H9 (cell line): ENCODE data around the gene OCSTAMP. TPM values are rescaled to one million over a fixed set of nuclear protein-coding genes. Genes with fewer than 3 reads are reported as not detected.

Experiments used
- DNase-seq: peaks from one replicate; pipeline ENCODE4 v3.0.0-alpha.2; 2017
- H2AFZ ChIP-seq: one replicate; pipeline ENCODE4 v1.6.1; 2013; ENCODE audit warnings: mild to moderate bottlenecking, low read length, control low read depth, moderate library complexity
- H2AK5ac ChIP-seq: 2 replicates; pipeline ENCODE4 v1.6.1; 2013; ENCODE audit warnings: low read length, control low read depth, mixed read lengths; ENCODE audit not compliant: insufficient read length
- H2BK120ac ChIP-seq: one replicate; pipeline ENCODE4 v1.6.1; 2013; ENCODE audit warnings: low read depth, mild to moderate bottlenecking, low read length, control low read depth, inconsistent platforms; ENCODE audit not compliant: poor library complexity, severe bottlenecking
- H2BK12ac ChIP-seq: 2 replicates; pipeline ENCODE4 v1.6.1; 2013; ENCODE audit warnings: low read length, control low read depth, mixed read lengths, low read depth; ENCODE audit not compliant: insufficient read length
- H2BK15ac ChIP-seq: 2 replicates; pipeline ENCODE4 v1.6.1; 2013; ENCODE audit warnings: low read depth, low read length, control low read depth
- H2BK20ac ChIP-seq: one replicate; pipeline ENCODE4 v1.6.1; 2013; ENCODE audit warnings: low read depth, mild to moderate bottlenecking, low read length, control low read depth, inconsistent platforms; ENCODE audit not compliant: poor library complexity, severe bottlenecking
- H2BK5ac ChIP-seq: 2 replicates; pipeline ENCODE4 v1.6.1; 2013; ENCODE audit warnings: low read length, control low read depth, mixed read lengths; ENCODE audit not compliant: insufficient read length
- H3K14ac ChIP-seq: 2 replicates; pipeline ENCODE4 v1.6.1; 2013; ENCODE audit warnings: low read length, control low read depth; ENCODE audit not compliant: insufficient read depth
- H3K18ac ChIP-seq: 2 replicates; pipeline ENCODE4 v1.6.1; 2013; ENCODE audit warnings: low read depth, mild to moderate bottlenecking, mixed read lengths, low read length, control low read depth; ENCODE audit not compliant: insufficient read length
- H3K23ac ChIP-seq: 2 replicates; pipeline ENCODE4 v1.6.1; 2013; ENCODE audit warnings: low read length, control low read depth, mixed read lengths, low read depth; ENCODE audit not compliant: insufficient read length
- H3K23me2 ChIP-seq: 2 replicates; pipeline ENCODE4 v1.6.1; 2013; ENCODE audit warnings: low read depth, mild to moderate bottlenecking, mixed read lengths, low read length, control low read depth; ENCODE audit not compliant: insufficient read length, poor library complexity, severe bottlenecking
- H3K27ac ChIP-seq: 2 replicates; pipeline ENCODE4 v1.5.1; 2013; ENCODE audit warnings: low read length, control low read depth, mixed read lengths, low read depth; ENCODE audit not compliant: insufficient read length
- H3K27me3 ChIP-seq: 2 replicates; pipeline ENCODE4 v1.6.1; 2013; ENCODE audit warnings: low read length, control low read depth, inconsistent platforms; ENCODE audit not compliant: insufficient read depth
- H3K4ac ChIP-seq: 2 replicates; pipeline ENCODE4 v1.6.1; 2013; ENCODE audit warnings: low read depth, mild to moderate bottlenecking, control low read depth, inconsistent platforms, low read length, moderate library complexity
- H3K4me1 ChIP-seq: 2 replicates; pipeline ENCODE4 v1.6.1; 2013; ENCODE audit warnings: low read length, control low read depth, inconsistent platforms; ENCODE audit not compliant: insufficient read depth
- H3K4me2 ChIP-seq: 2 replicates; pipeline ENCODE4 v1.6.1; 2013; ENCODE audit warnings: low read length, control low read depth, mixed read lengths; ENCODE audit not compliant: insufficient read length, insufficient read depth
- H3K56ac ChIP-seq: 2 replicates; pipeline ENCODE4 v1.6.1; 2013; ENCODE audit warnings: low read depth, mild to moderate bottlenecking, mixed read lengths, low read length, control low read depth; ENCODE audit not compliant: insufficient read length
- H3K79me1 ChIP-seq: 2 replicates; pipeline ENCODE4 v1.6.1; 2013; ENCODE audit warnings: low read depth, mild to moderate bottlenecking, moderate library complexity, low read length, control low read depth, inconsistent platforms; ENCODE audit not compliant: insufficient read depth, poor library complexity, severe bottlenecking
- H3K79me2 ChIP-seq: 2 replicates; pipeline ENCODE4 v1.6.1; 2013; ENCODE audit warnings: low read length, control low read depth, inconsistent platforms; ENCODE audit not compliant: insufficient read depth
- H3K9ac ChIP-seq: 2 replicates; pipeline ENCODE4 v1.6.1; 2013; ENCODE audit warnings: low read length, control low read depth, mixed read lengths; ENCODE audit not compliant: insufficient read length; ENCODE audit errors: extremely low read depth
- H3K9me3 ChIP-seq: one replicate; pipeline ENCODE4 v1.6.1; 2013; ENCODE audit warnings: low read depth, low read length, inconsistent platforms; ENCODE audit not compliant: control insufficient read depth
- H3T11ph ChIP-seq: one replicate; pipeline ENCODE4 v1.6.1; 2013; ENCODE audit warnings: mild to moderate bottlenecking, low read length, control low read depth, inconsistent platforms
- H4K20me1 ChIP-seq: one replicate; pipeline ENCODE4 v1.6.1; 2013; ENCODE audit not compliant: control insufficient read depth, insufficient read length, insufficient read depth
- H4K5ac ChIP-seq: 2 replicates; pipeline ENCODE4 v1.6.1; 2013; ENCODE audit warnings: low read depth, mild to moderate bottlenecking, mixed read lengths, low read length, control low read depth; ENCODE audit not compliant: insufficient read length
- H4K8ac ChIP-seq: replicated peaks from 2 replicates; pipeline ENCODE4 v1.6.1; 2013; ENCODE audit warnings: low read length, control low read depth, mixed read lengths, low read depth; ENCODE audit not compliant: insufficient read length
- H4K91ac ChIP-seq: 2 replicates; pipeline ENCODE4 v1.6.1; 2013; ENCODE audit warnings: low read depth, mild to moderate bottlenecking, moderate library complexity, mixed read lengths, low read length, control low read depth; ENCODE audit not compliant: insufficient read length
- H3K27ac Mint-ChIP-seq, 3 experiments: 2 replicates in 2 of 3; 3 replicates in 1 of 3; pipeline ENCODE4 v1.8.0; 2020 to 2021; ENCODE audit warnings: mixed read lengths in 3 of 3, mild to moderate bottlenecking in 1 of 3, moderate library complexity in 1 of 3
- H3K27me3 Mint-ChIP-seq: 2 replicates; pipeline ENCODE4 v1.8.0; 2021; ENCODE audit warnings: low read depth, mild to moderate bottlenecking, moderate library complexity, mixed read lengths
- H3K36me3 Mint-ChIP-seq, 3 experiments: 2 replicates in 2 of 3; 3 replicates in 1 of 3; pipeline ENCODE4 v1.8.0; 2020 to 2021; ENCODE audit warnings: low read depth in 3 of 3, mixed read lengths in 3 of 3; ENCODE audit not compliant: insufficient read depth in 1 of 3
- H3K4me1 Mint-ChIP-seq, 2 experiments: 2 replicates each; pipeline ENCODE4 v1.8.0; 2020; ENCODE audit warnings: mixed read lengths in 2 of 2
- H3K4me3 Mint-ChIP-seq, 2 experiments: 2 replicates in 1 of 2; 3 replicates in 1 of 2; pipeline ENCODE4 v1.8.0; 2020 to 2021; ENCODE audit warnings: mild to moderate bottlenecking in 2 of 2, mixed read lengths in 2 of 2, moderate library complexity in 1 of 2
- H3K9me3 Mint-ChIP-seq, 2 experiments: 2 replicates in 1 of 2; 3 replicates in 1 of 2; pipeline ENCODE4 v1.8.0; 2020; ENCODE audit warnings: mild to moderate bottlenecking in 2 of 2, mixed read lengths in 2 of 2, moderate library complexity in 1 of 2
- WGBS: extraction: QIAGEN DNeasy Blood & Tissue Kit; methylation state at CpG from one replicate; pipeline ENCODE4 v1.1.7; 2013; ENCODE audit warnings: missing lambda C conversion rate, low lambda C conversion rate, mixed read lengths; ENCODE audit not compliant: insufficient read length; ENCODE audit errors: extremely low coverage; 5-methylcytosine and 5-hydroxymethylcytosine counted together
- total RNA-seq: library from RNA; stranded (reverse); gene quantifications from 2 replicates; pipeline ENCODE4 v1.2.1, GENCODE V29; 2021
- TF ChIP-seq, protein P1 (sequence below): fragments of 200-600 bp; sonication (generic); conservative IDR thresholded peaks from 3 replicates; pipeline ENCODE4 v1.8.0; 2021; ENCODE audit warnings: antibody characterized with exemption, mild to moderate bottlenecking

Gene OCSTAMP
- total RNA-seq, 1 experiment from 2014 or later: not detected

DNA sequence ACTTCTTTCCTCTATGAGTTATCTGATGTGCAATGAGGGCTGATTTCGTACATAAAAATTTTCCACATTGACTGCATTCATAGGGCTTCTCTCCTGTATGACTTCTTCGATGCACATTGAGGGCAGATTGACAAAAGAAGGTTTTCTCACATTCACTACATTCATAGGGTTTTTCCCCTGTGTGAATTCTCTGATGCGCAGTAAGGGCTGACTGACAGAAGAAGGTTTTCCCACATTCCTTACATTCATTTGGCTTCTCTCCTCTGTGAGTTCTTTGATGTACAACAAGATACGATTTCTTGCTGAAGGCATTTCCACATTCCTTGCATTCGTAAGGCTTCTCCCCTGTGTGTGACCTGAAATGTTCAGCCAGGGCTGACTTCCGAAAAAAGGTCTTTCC, 48.5 kb downstream of the OCSTAMP start:
- Histone ChIP-seq H4K91ac (no peak overlapping the region), H2BK15ac (no peak overlapping the region), H2BK20ac (no peak overlapping the region), H3K9me3 (peaks cover 77% of the 10 kb centered on the region), H2BK12ac (no peak overlapping the region), H3K4me1 (no peaks in the 10 kb centered on the region), H2AK5ac (no peak overlapping the region), H2AFZ (no peak overlapping the region), H4K20me1 (no peaks in the 10 kb centered on the region), H3K23ac (no peak overlapping the region), H3K18ac (no peak overlapping the region), H2BK5ac (no peak overlapping the region), H3K9ac (no peak overlapping the region), H3K27me3 (no peaks in the 10 kb centered on the region), H4K8ac (no peak overlapping the region), H3K79me1 (no peaks in the 10 kb centered on the region), H3K4ac (no peak overlapping the region), H2BK120ac (no peak overlapping the region), H3K23me2 (no peaks in the 10 kb centered on the region), H3T11ph (no peak overlapping the region), H3K79me2 (no peaks in the 10 kb centered on the region), H3K56ac (no peak overlapping the region), H3K4me2 (no peak overlapping the region), H4K5ac (no peak overlapping the region), H3K14ac (no peak overlapping the region), H3K27ac (no peak overlapping the region)
- peaks cover 83 to 90% of the 10 kb centered on the region in 2 experiments for H3K9me3 Mint-ChIP-seq
- H3K36me3 Mint-ChIP-seq: peaks cover 84 to 97% (median 88%) of the 10 kb centered on the region in 3 experiments
- WGBS: no CpG with 5 or more reads among the region's 6 CpGs
- no peaks in the 10 kb centered on the region for H3K4me1 Mint-ChIP-seq
- TF ChIP-seq, protein P1, sequence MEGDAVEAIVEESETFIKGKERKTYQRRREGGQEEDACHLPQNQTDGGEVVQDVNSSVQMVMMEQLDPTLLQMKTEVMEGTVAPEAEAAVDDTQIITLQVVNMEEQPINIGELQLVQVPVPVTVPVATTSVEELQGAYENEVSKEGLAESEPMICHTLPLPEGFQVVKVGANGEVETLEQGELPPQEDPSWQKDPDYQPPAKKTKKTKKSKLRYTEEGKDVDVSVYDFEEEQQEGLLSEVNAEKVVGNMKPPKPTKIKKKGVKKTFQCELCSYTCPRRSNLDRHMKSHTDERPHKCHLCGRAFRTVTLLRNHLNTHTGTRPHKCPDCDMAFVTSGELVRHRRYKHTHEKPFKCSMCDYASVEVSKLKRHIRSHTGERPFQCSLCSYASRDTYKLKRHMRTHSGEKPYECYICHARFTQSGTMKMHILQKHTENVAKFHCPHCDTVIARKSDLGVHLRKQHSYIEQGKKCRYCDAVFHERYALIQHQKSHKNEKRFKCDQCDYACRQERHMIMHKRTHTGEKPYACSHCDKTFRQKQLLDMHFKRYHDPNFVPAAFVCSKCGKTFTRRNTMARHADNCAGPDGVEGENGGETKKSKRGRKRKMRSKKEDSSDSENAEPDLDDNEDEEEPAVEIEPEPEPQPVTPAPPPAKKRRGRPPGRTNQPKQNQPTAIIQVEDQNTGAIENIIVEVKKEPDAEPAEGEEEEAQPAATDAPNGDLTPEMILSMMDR: no peak
- peaks cover 5% of the 10 kb centered on the region for H3K27me3 Mint-ChIP-seq
- no peak for DNase-seq
- H3K27ac Mint-ChIP-seq: no peak overlapping the region
- no peak overlapping the region for H3K4me3 Mint-ChIP-seq
